CD1c-positive myeloid dendritic cell (primary cell): Measurements from ENCODE around the gene MSL3.

ENCODE experiments used
- DNase-seq: peaks from one replicate; pipeline ENCODE4 v3.0.0-alpha.2; 2016; ENCODE audit errors: extremely low spot score

Gene MSL3

GRCh38 chrX:11757719-11758399 is at the start of gene MSL3:
Gene MSL3, plus strand, starts transcription at chrX:11758237. Its CDS starts 27 bp downstream, at chrX:11758264.
- peak; percentile 60 for DNase-seq

GRCh38 chrX:11722304-11722703 is 35.7 kb upstream of the MSL3 start:
- no peak for DNase-seq

- DNase-seq = peak; percentile 21
Observed at GRCh38 chrX:11724122-11725017, 33.7 kb upstream of the MSL3 start.

- no peak for DNase-seq
Observed at GRCh38 chrX:11725631-11726442, 32.2 kb upstream of the MSL3 start.

GRCh38 chrX:11728556-11728955 is 29.5 kb upstream of the MSL3 start:
- no peak for DNase-seq

- DNase-seq = no peak
Observed at GRCh38 chrX:11733614-11734013, 24.4 kb upstream of the MSL3 start.

- DNase-seq = no peak
Observed at GRCh38 chrX:11739776-11740175, 18.3 kb upstream of the MSL3 start.

- DNase-seq = no peak
Observed at GRCh38 chrX:11740794-11741193, 17.2 kb upstream of the MSL3 start.

GRCh38 chrX:11741574-11741973 is 16.5 kb upstream of the MSL3 start:
- DNase-seq = no peak

GRCh38 chrX:11745881-11746280 is 12.2 kb upstream of the MSL3 start:
- DNase-seq = no peak

- DNase-seq = peak; percentile 29
Observed at GRCh38 chrX:11750046-11750445, 8.0 kb upstream of the MSL3 start.

GRCh38 chrX:11750694-11751093 is 7.3 kb upstream of the MSL3 start:
- DNase-seq = no peak

- peak; percentile 18 for DNase-seq
Observed at GRCh38 chrX:11751261-11751660, 6.8 kb upstream of the MSL3 start.

- DNase-seq = no peak
Observed at GRCh38 chrX:11753668-11754067, 4.4 kb upstream of the MSL3 start.

GRCh38 chrX:11754958-11755645 is 2.9 kb upstream of the MSL3 start:
- no peak for DNase-seq

- DNase-seq = no peak
Observed at GRCh38 chrX:11755724-11756123, 2.3 kb upstream of the MSL3 start.

GRCh38 chrX:11756354-11757318 is 1.4 kb upstream of the MSL3 start:
- peak; percentile 68 for DNase-seq

- DNase-seq = no peak
Observed at GRCh38 chrX:11757397-11757718, 679 bp upstream of the MSL3 start.

GRCh38 chrX:11758400-11759171 is 549 bp downstream of the MSL3 start:
- peak; percentile 94 for DNase-seq

GRCh38 chrX:11759172-11759460 is 1.1 kb downstream of the MSL3 start:
- no peak for DNase-seq
